ACC112 (cell line): Measurements from ENCODE around the gene SND1.
"Not testable (repeated sequence)": the region's sequence is repeated elsewhere in the genome, so short reads cannot be mapped to it uniquely, and the experiment has no call there.

ENCODE experiments used
- H2AFZ ChIP-seq: fragments of 200-600 bp; sonication (generic); one replicate; pipeline ENCODE4 v1.6.0; 2017; ENCODE audit warnings: antibody characterized with exemption, low read length; ENCODE audit not compliant: unreplicated experiment
- H3K27ac ChIP-seq: fragments of 200-600 bp; sonication (generic); 2 replicates; pipeline ENCODE4 v1.5.1; 2014; ENCODE audit warnings: low read depth, mild to moderate bottlenecking, antibody characterized with exemption, low read length, moderate library complexity
- H3K27me3 ChIP-seq: fragments of 200-600 bp; sonication (generic); 2 replicates; pipeline ENCODE4 v1.6.1; 2014; ENCODE audit warnings: mild to moderate bottlenecking, antibody characterized with exemption, low read length, moderate library complexity, mixed read lengths; ENCODE audit not compliant: insufficient read depth
- H3K36me3 ChIP-seq: fragments of 200-600 bp; sonication (generic); 2 replicates; pipeline ENCODE4 v1.6.1; 2016; ENCODE audit warnings: mild to moderate bottlenecking, antibody characterized with exemption, low read length, moderate library complexity, mixed read lengths; ENCODE audit not compliant: insufficient read depth
- H3K4me1 ChIP-seq: fragments of 200-600 bp; sonication (generic); one replicate; pipeline ENCODE4 v1.6.1; 2016; ENCODE audit warnings: low read length, mixed read lengths; ENCODE audit not compliant: insufficient read depth, unreplicated experiment, control insufficient read depth
- H3K4me3 ChIP-seq: fragments of 200-600 bp; sonication (generic); 2 replicates; pipeline ENCODE4 v1.5.1; 2014; ENCODE audit warnings: mild to moderate bottlenecking, low read depth, low read length
- H3K79me2 ChIP-seq: fragments of 200-600 bp; sonication (generic); one replicate; pipeline ENCODE4 v1.6.0; 2016; ENCODE audit warnings: low read length; ENCODE audit not compliant: control insufficient read depth, unreplicated experiment, insufficient read depth

Gene SND1

GRCh38 chr7:127673902-127674301, 21.9 kb downstream of the SND1 start:
- no peak overlapping the region for H3K4me3 ChIP-seq
- H3K4me1 ChIP-seq = peaks cover 23% of the 10 kb centered on the region
- no peak overlapping the region for H2AFZ ChIP-seq
- no peak overlapping the region for H3K27ac ChIP-seq
- no peaks in the 10 kb centered on the region for H3K27me3 ChIP-seq
- H3K79me2 ChIP-seq = peaks cover 92% of the 10 kb centered on the region
- H3K36me3 ChIP-seq = peaks cover 9% of the 10 kb centered on the region; the same call in 1 of the 2 replicates

GRCh38 chr7:127674361-127674760, 22.4 kb downstream of the SND1 start:
- peaks cover 91% of the 10 kb centered on the region for H3K79me2 ChIP-seq
- no peaks in the 10 kb centered on the region for H3K27me3 ChIP-seq
- H2AFZ ChIP-seq = no peak overlapping the region
- H3K4me3 ChIP-seq = no peak overlapping the region
- peaks cover 9% of the 10 kb centered on the region; the same call in 1 of the 2 replicates for H3K36me3 ChIP-seq
- no peak overlapping the region for H3K27ac ChIP-seq
- H3K4me1 ChIP-seq = peaks cover 25% of the 10 kb centered on the region

- H3K4me3 ChIP-seq, H3K36me3 ChIP-seq, H3K27ac ChIP-seq, H2AFZ ChIP-seq, H3K27me3 ChIP-seq: not testable (repeated sequence)
- Histone ChIP-seq H3K4me1 (peaks cover 25% of the 10 kb centered on the region), H3K79me2 (peaks cover 91% of the 10 kb centered on the region)
Measured at GRCh38 chr7:127674923-127675322, 22.9 kb downstream of the SND1 start.

- peaks cover 83% of the 10 kb centered on the region for H3K79me2 ChIP-seq
- H2AFZ ChIP-seq = no peak overlapping the region
- peaks cover 9% of the 10 kb centered on the region; the same call in 1 of the 2 replicates for H3K36me3 ChIP-seq
- peaks cover 25% of the 10 kb centered on the region for H3K4me1 ChIP-seq
- no peaks in the 10 kb centered on the region for H3K27me3 ChIP-seq
- H3K27ac ChIP-seq = no peak overlapping the region
- H3K4me3 ChIP-seq = no peak overlapping the region
Measured at GRCh38 chr7:127675721-127676120, 23.7 kb downstream of the SND1 start.

GRCh38 chr7:127677433-127678230, 25.6 kb downstream of the SND1 start:
- Histone ChIP-seq H3K4me1 (peaks cover 25% of the 10 kb centered on the region), H3K79me2 (peaks cover 83% of the 10 kb centered on the region), H2AFZ (no peak overlapping the region), H3K27ac (no peak overlapping the region), H3K4me3 (no peak overlapping the region), H3K36me3 (peaks cover 15% of the 10 kb centered on the region), H3K27me3 (no peaks in the 10 kb centered on the region)

GRCh38 chr7:127678337-127678736, 26.3 kb downstream of the SND1 start:
- peaks cover 86% of the 10 kb centered on the region for H3K79me2 ChIP-seq
- H3K4me1 ChIP-seq = peaks cover 25% of the 10 kb centered on the region
- 0 out of 2 replicates have a peak overlapping the region, but pooled peaks have one; percentile 19 for H3K27ac ChIP-seq
- H3K4me3 ChIP-seq = no peak overlapping the region
- H3K36me3 ChIP-seq = peaks cover 14% of the 10 kb centered on the region
- H3K27me3 ChIP-seq = no peaks in the 10 kb centered on the region
- no peak overlapping the region for H2AFZ ChIP-seq

GRCh38 chr7:127678947-127679346, 27.0 kb downstream of the SND1 start:
- H3K27me3 ChIP-seq = no peaks in the 10 kb centered on the region
- peaks cover 14% of the 10 kb centered on the region for H3K36me3 ChIP-seq
- no peak overlapping the region for H3K4me3 ChIP-seq
- peak overlapping the region; percentile 19; the same call in 1 of the 2 replicates for H3K27ac ChIP-seq
- no peak overlapping the region for H2AFZ ChIP-seq
- peaks cover 86% of the 10 kb centered on the region for H3K79me2 ChIP-seq
- H3K4me1 ChIP-seq = peaks cover 24% of the 10 kb centered on the region

GRCh38 chr7:127680983-127681382, 29.0 kb downstream of the SND1 start:
- Histone ChIP-seq H3K4me3 (no peak overlapping the region), H3K36me3 (peaks cover 9% of the 10 kb centered on the region; the same call in 1 of the 2 replicates), H2AFZ (no peak overlapping the region), H3K4me1 (peaks cover 19% of the 10 kb centered on the region), H3K27me3 (no peaks in the 10 kb centered on the region), H3K27ac (no peak overlapping the region), H3K79me2 (peaks cover 86% of the 10 kb centered on the region)

- Histone ChIP-seq H3K27ac (no peak overlapping the region), H3K4me1 (peaks cover 19% of the 10 kb centered on the region), H3K27me3 (no peaks in the 10 kb centered on the region), H3K4me3 (no peak overlapping the region), H2AFZ (no peak overlapping the region), H3K36me3 (peaks cover 9% of the 10 kb centered on the region; the same call in 1 of the 2 replicates), H3K79me2 (peaks cover 83% of the 10 kb centered on the region)
Measured at GRCh38 chr7:127682140-127682539, 30.1 kb downstream of the SND1 start.

GRCh38 chr7:127683776-127684681, 32.0 kb downstream of the SND1 start:
- H3K27ac ChIP-seq = no peak overlapping the region
- H3K36me3 ChIP-seq = peaks cover 16% of the 10 kb centered on the region
- no peaks in the 10 kb centered on the region for H3K27me3 ChIP-seq
- H3K79me2 ChIP-seq = peaks cover 72% of the 10 kb centered on the region
- no peak overlapping the region for H3K4me3 ChIP-seq
- peaks cover 7% of the 10 kb centered on the region for H3K4me1 ChIP-seq
- no peak overlapping the region for H2AFZ ChIP-seq
